Omental fat pad (tissue), 4 donors: Measurements from ENCODE around the gene PDGFC. TPM values are rescaled to one million over a fixed set of nuclear protein-coding genes. Genes with fewer than 3 reads are reported as not detected.

ENCODE experiments used
- ATAC-seq: fragments of 150-250 bp; one replicate; pipeline ENCODE4 v1.9.1; 2016; ENCODE audit warnings: mild to moderate bottlenecking, moderate library complexity; ENCODE audit not compliant: low FRiP score
- DNase-seq: peaks from one replicate; pipeline ENCODE4 v3.0.0-alpha.2; 2019; ENCODE audit warnings: low spot score
- total RNA-seq, 4 donors: library from RNA; depleted of rRNA; stranded (reverse); fragments of >200 nt; gene quantifications; one replicate each; pipeline ENCODE4 v1.1.0, GENCODE V29; 2016
- TF ChIP-seq, protein P1 (sequence below), 3 donors: fragments of 450-650 bp; IDR thresholded peaks; one replicate each; pipeline ENCODE4 v1.5.1; 2016 to 2017; ENCODE audit warnings: antibody characterized with exemption in 3 of 3, mild to moderate bottlenecking in 3 of 3, moderate library complexity in 2 of 3

The PDGFC gene
- total RNA-seq, 4 donors from 2014 or later, result 22.5 to 38.2 (median 33.1) TPM

DNA sequence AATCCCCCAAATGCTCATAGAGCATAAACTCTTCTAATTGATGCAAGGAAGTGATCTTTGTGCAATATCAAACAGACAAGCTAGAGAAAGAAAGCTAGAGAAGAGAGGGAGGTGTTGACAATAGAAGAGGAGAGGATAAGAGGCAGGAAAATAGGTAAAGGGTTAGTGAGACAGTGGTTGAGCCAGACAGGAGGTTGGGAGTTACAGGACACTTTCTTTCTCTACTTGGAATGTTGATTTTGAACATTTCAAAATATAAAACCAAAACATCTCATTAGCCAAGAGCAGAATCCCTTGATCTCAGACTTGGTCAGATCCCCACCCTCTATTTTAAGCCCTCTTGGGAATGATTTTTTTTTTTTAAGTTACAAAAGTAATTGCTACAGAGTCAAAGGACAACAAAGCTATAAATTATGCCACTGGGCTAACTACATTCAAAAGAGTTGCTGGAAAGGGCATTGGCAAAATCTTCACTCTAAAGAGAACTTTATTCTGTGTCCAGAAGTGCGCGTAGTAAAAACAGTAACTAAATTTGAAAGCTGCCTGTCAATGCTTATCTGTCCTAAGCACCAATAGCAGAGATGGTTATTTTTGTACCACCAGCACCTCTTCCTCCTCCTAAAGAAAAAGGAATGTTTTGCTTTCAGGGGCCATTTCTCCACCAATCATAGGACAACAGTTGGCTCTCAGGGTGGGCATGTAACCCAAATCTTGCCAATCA lies 133.8 kb downstream of the PDGFC start:
- TF ChIP-seq, protein P1, sequence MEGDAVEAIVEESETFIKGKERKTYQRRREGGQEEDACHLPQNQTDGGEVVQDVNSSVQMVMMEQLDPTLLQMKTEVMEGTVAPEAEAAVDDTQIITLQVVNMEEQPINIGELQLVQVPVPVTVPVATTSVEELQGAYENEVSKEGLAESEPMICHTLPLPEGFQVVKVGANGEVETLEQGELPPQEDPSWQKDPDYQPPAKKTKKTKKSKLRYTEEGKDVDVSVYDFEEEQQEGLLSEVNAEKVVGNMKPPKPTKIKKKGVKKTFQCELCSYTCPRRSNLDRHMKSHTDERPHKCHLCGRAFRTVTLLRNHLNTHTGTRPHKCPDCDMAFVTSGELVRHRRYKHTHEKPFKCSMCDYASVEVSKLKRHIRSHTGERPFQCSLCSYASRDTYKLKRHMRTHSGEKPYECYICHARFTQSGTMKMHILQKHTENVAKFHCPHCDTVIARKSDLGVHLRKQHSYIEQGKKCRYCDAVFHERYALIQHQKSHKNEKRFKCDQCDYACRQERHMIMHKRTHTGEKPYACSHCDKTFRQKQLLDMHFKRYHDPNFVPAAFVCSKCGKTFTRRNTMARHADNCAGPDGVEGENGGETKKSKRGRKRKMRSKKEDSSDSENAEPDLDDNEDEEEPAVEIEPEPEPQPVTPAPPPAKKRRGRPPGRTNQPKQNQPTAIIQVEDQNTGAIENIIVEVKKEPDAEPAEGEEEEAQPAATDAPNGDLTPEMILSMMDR (IDR thresholded peaks at IDR 0.05), result no peak
- ATAC-seq (no peak), DNase-seq (no peak)

DNA sequence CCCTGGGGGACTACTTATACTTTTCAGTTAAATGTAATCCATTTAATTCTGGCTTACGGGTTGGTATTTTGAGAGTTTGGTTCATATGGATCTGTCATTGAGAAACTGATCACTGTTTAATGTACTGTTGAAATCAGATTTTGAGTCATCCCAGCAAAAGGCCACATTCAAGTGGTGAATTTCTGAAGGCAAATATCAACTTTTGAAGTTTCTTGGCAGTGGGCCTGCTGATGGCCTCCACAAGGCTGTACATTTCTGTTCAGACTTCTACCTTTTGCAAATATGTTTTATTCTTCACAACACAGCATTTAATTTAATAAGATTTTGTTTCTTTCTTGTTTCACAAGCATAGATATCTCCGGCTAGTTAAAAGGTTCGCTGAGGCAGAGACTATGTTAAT lies 138.7 kb downstream of the PDGFC start:
- ATAC-seq (no peak), DNase-seq (no peak)
- TF ChIP-seq, protein P1 (IDR thresholded peaks at IDR 0.05), result no peak

DNA sequence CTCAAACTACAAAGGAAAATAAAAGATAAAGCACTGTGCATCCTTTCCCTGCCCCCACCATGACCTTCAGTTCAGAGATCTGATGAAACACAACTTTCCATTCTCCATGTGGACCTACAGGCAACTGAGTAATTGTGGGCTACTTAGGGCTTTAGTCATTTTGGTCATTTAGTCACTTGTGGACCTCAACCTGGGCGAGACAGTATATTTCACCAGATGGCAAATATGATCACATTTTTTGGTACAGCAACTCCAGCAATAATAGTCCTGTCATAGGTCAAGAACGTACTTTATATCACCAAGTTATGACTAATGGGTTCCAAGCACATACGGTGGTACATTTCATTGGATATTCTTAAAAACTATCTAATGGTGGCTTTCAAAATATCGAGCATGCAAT lies 141.2 kb downstream of the PDGFC start:
- DNase-seq, result no peak
- TF ChIP-seq, protein P1 (IDR thresholded peaks at IDR 0.05), result no peak
- ATAC-seq, result no peak

DNA sequence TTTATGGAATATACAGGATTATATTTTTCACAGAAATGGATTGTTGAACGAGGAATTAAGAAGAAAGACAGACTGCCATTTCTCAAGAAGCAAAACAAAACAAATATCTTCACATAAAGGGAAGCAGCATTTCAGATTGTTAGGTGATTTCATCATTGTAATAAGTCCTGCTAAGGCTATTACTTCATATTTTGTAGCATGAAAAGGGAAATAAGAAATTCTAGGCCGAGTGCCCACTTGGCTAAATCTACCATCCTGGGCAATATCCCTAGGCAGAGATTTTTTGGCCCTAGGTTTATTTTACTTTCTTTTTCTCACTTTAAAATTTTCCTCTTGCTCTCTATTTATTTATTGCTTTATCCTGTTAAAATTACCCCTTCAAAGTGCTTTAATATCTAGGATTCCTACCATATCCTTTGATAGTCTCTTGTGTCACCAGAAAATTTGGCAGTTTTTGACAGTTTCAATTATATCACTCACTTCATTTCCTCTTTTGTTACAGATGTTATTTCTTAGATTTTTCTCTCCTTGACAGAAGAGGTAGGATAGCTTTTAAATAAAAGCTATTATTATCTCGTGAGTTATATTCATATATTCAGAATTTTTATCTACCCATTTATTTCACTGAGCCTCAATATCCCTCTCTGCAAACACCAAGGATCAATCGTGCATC lies 142.3 kb downstream of the PDGFC start:
- ATAC-seq (peak; percentile 30), DNase-seq (no peak)
- TF ChIP-seq, protein P1 (IDR thresholded peaks at IDR 0.05), result no peak

DNA sequence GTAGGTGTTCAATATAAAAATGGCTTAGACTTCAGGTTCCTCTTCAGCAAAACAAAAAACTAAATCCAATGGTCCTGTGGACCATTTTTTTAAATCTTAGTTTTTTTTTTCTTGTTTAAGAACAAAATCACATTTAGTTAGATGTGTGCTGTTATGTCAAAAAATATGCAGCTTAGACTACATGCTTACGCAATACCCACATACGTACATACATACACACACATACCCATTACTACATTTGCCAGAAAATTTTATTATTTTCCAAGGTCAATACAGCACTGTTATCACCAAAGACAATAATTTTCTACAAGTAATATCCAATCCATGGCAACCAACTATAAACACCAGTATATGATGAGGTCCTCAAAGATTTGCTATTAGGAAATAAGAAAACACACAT lies 144.1 kb downstream of the PDGFC start:
- TF ChIP-seq, protein P1 (IDR thresholded peaks at IDR 0.05), result no peak
- ATAC-seq, result no peak

DNA sequence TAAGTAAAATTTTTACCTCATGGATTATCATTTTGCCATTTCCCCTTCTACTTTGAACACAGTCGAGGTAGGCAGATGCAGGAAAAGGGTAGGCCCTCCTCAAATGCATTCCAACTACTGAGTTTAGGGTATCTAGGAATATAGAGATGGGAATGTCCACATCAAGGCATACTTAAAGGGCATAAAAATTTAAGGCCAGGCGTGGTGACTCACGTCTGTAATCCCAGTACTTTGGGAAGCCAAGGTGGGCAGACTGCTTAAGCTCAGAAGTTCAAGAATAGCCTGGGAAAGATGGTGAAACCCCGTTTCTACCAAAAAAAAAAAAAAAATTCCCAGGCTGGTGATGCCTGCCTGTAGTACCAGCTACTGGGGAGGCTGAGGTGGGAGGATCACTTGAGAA lies 146.5 kb downstream of the PDGFC start:
- DNase-seq, result no peak
- TF ChIP-seq, protein P1 (IDR thresholded peaks at IDR 0.05), result no peak
- ATAC-seq, result no peak

More for the DNA sequence above, 144.1 kb downstream of the PDGFC start:
- no peak for DNase-seq
